Dendritic cell treated with granulocyte-macrophage colony-stimulating factor and Interleukin-4, amounts not matched to agents 40 ng/mL and 50 ng/mL, for 4 days (primary cell): ENCODE data around the gene MLST8.

ENCODE experiments used
- H3K27ac Mint-ChIP-seq: one replicate; pipeline ENCODE4 v1.8.0; 2022; ENCODE audit warnings: mild to moderate bottlenecking, mixed read lengths
- H3K27me3 Mint-ChIP-seq: one replicate; pipeline ENCODE4 v1.8.0; 2022; ENCODE audit warnings: mild to moderate bottlenecking, mixed read lengths
- H3K36me3 Mint-ChIP-seq: one replicate; pipeline ENCODE4 v1.8.0; 2022; ENCODE audit warnings: low read depth, mixed read lengths
- H3K4me1 Mint-ChIP-seq: one replicate; pipeline ENCODE4 v1.8.0; 2022; ENCODE audit warnings: low read depth, mixed read lengths
- H3K4me3 Mint-ChIP-seq: one replicate; pipeline ENCODE4 v1.8.0; 2022; ENCODE audit warnings: mild to moderate bottlenecking, moderate library complexity, mixed read lengths
- H3K9me3 Mint-ChIP-seq: one replicate; pipeline ENCODE4 v1.8.0; 2022; ENCODE audit warnings: mixed read lengths
- intact Hi-C: fragments of 100-400 bp; cut with micrococcal nuclease; formaldehyde crosslinking; loops from one replicate; pipeline ENCODE4 v1.15.0; 2022

MLST8 gene

DNA sequence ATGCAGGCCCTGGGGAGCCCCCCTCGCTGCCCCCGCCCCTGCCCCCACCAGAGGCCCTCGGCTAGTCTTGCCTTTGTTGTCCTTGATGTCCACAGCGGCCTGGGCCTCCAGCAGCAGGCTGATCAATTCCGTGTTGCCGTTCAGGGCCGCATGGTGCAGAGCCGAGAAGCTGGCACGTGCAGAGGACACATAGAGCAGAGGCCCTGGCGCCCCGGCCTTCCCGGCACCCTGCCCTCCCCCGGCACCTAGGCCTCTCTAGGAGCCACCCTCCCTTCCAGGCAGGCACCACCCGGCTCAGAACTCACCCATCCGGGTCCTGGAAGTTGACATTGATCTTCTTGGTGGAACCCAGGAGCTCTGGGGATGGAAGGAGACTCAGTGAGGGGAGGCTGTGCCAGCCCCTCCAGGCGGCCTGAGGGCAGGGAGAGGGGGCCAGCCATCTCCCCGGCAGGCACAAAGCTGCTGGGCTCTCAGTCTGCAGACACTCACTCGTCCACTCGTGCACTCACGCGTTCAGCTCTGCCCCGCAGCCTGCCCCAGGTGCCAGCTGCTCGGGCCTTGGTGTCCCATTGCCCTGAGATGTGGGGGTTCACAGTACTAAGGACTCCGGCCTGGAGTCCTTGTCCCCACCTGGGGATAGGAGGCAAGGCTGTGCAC lies 15.1 kb upstream of the MLST8 start:
- Mint-ChIP-seq H3K27me3 (peaks cover 23% of the 10 kb centered on the region), H3K36me3 (no peaks in the 10 kb centered on the region), H3K4me1 (no peaks in the 10 kb centered on the region), H3K4me3 (no peak overlapping the region), H3K9me3 (no peaks in the 10 kb centered on the region), H3K27ac (no peak overlapping the region)
- intact Hi-C loops, result no loop called here

GRCh38 chr16:2190659-2191445 lies 14.4 kb upstream of the MLST8 start:
- intact Hi-C loops, result no loop called here
- H3K27ac Mint-ChIP-seq, result no peak overlapping the region
- H3K9me3 Mint-ChIP-seq, result no peaks in the 10 kb centered on the region
- no peak overlapping the region for H3K4me3 Mint-ChIP-seq
- no peaks in the 10 kb centered on the region for H3K36me3 Mint-ChIP-seq
- peaks cover 30% of the 10 kb centered on the region for H3K27me3 Mint-ChIP-seq
- H3K4me1 Mint-ChIP-seq, result no peaks in the 10 kb centered on the region

- Mint-ChIP-seq H3K4me1 (no peaks in the 10 kb centered on the region), H3K4me3 (no peak overlapping the region), H3K36me3 (no peaks in the 10 kb centered on the region), H3K27me3 (peaks cover 32% of the 10 kb centered on the region), H3K27ac (no peak overlapping the region), H3K9me3 (no peaks in the 10 kb centered on the region)
- intact Hi-C loops, result no loop called here
Observed at GRCh38 chr16:2191446-2191706, 13.9 kb upstream of the MLST8 start.

- Mint-ChIP-seq H3K4me1 (no peaks in the 10 kb centered on the region), H3K9me3 (no peaks in the 10 kb centered on the region), H3K27ac (no peak overlapping the region), H3K36me3 (no peaks in the 10 kb centered on the region), H3K27me3 (peaks cover 56% of the 10 kb centered on the region), H3K4me3 (no peak overlapping the region)
- intact Hi-C loops, result no loop called here
Observed at GRCh38 chr16:2194166-2194834, 11.0 kb upstream of the MLST8 start.

- no peaks in the 10 kb centered on the region for H3K36me3 Mint-ChIP-seq
- H3K4me1 Mint-ChIP-seq, result no peaks in the 10 kb centered on the region
- H3K27me3 Mint-ChIP-seq, result peaks cover 62% of the 10 kb centered on the region
- no peaks in the 10 kb centered on the region for H3K9me3 Mint-ChIP-seq
- intact Hi-C loops, result no loop called here
- H3K4me3 Mint-ChIP-seq, result no peak overlapping the region
- H3K27ac Mint-ChIP-seq, result no peak overlapping the region
Observed at GRCh38 chr16:2194852-2195321, 10.4 kb upstream of the MLST8 start.

GRCh38 chr16:2195322-2196161 lies 9.7 kb upstream of the MLST8 start:
- peaks cover 69% of the 10 kb centered on the region for H3K27me3 Mint-ChIP-seq
- H3K4me1 Mint-ChIP-seq, result no peaks in the 10 kb centered on the region
- intact Hi-C loops, result no loop called here
- peak overlapping the region; percentile 15 for H3K4me3 Mint-ChIP-seq
- H3K36me3 Mint-ChIP-seq, result no peaks in the 10 kb centered on the region
- no peak overlapping the region for H3K27ac Mint-ChIP-seq
- H3K9me3 Mint-ChIP-seq, result no peaks in the 10 kb centered on the region

- no peaks in the 10 kb centered on the region for H3K9me3 Mint-ChIP-seq
- H3K4me3 Mint-ChIP-seq, result peak within 1 kb of the TSS; percentile 68
- H3K4me1 Mint-ChIP-seq, result no peaks in the 10 kb centered on the region
- H3K27me3 Mint-ChIP-seq, result peaks cover 72% of the 10 kb centered on the region
- intact Hi-C loops, result no loop called here
- H3K36me3 Mint-ChIP-seq, result no peaks in the 10 kb centered on the region
- H3K27ac Mint-ChIP-seq, result no peak within 1 kb of the TSS
Observed at GRCh38 chr16:2196162-2196980, 8.9 kb upstream of the MLST8 start, which contains the start of gene CASKIN1. Gene CASKIN1 (minus strand): TSS chr16:2196605. CDS start chr16:2196432, 173 bp downstream.

DNA sequence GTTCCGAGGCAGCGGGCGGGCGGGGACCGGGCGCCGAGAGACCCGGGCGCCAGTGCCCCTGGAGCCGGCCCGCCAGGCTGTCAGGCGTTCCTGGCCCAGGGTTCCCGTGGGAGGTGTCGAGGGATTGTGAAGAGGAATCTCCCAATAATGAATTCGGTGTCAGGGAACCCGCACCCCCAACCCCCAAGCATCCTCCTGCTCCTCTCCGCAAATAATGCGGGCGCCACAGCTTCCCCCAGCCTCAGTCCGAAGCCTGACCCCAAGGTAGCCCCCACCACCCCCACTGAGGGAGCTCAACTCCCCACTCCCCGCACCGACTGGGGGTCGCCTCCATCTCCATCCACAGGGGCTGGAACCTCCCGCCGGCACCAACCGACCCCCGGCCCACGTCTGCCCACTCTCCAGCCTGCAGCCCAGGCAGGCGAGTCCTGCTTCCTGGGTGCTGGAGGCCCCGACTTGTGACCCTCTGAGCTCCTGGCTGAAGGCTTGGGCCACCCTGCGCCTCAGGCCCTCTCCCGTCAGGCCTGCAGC lies 8.2 kb upstream of the MLST8 start:
- no peaks in the 10 kb centered on the region for H3K9me3 Mint-ChIP-seq
- no peaks in the 10 kb centered on the region for H3K36me3 Mint-ChIP-seq
- H3K4me1 Mint-ChIP-seq, result no peaks in the 10 kb centered on the region
- peak overlapping the region; percentile 68 for H3K4me3 Mint-ChIP-seq
- H3K27ac Mint-ChIP-seq, result no peak overlapping the region
- peaks cover 79% of the 10 kb centered on the region for H3K27me3 Mint-ChIP-seq
- intact Hi-C loops, result no loop called here

- peaks cover 79% of the 10 kb centered on the region for H3K27me3 Mint-ChIP-seq
- intact Hi-C loops, result no loop called here
- H3K4me3 Mint-ChIP-seq, result no peak overlapping the region
- no peaks in the 10 kb centered on the region for H3K4me1 Mint-ChIP-seq
- H3K27ac Mint-ChIP-seq, result no peak overlapping the region
- H3K9me3 Mint-ChIP-seq, result no peaks in the 10 kb centered on the region
- no peaks in the 10 kb centered on the region for H3K36me3 Mint-ChIP-seq
Observed at GRCh38 chr16:2197765-2198164, 7.5 kb upstream of the MLST8 start.

DNA sequence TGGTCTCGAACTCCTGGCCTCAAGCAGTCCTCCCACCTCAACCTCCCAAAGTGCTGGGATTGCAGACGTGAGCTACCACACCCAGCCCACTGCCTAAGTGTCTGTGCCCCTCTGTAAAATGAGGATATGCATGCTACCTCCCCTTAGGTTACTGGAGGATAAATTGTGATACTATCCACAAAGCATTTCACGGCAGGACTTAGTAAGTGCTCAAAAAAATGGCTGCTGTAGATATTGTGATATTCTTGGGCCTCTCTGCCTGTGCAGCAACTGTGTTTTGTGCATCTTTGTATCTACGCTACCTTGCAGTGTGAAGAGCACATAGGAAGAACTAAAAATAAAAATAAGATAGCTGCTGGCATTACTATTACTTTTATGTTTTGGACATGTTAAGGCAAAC lies 7.0 kb upstream of the MLST8 start:
- H3K4me3 Mint-ChIP-seq, result no peak overlapping the region
- peaks cover 1% of the 10 kb centered on the region for H3K4me1 Mint-ChIP-seq
- H3K36me3 Mint-ChIP-seq, result no peaks in the 10 kb centered on the region
- no peaks in the 10 kb centered on the region for H3K9me3 Mint-ChIP-seq
- H3K27ac Mint-ChIP-seq, result no peak overlapping the region
- intact Hi-C loops, result no loop called here
- H3K27me3 Mint-ChIP-seq, result peaks cover 80% of the 10 kb centered on the region

GRCh38 chr16:2199095-2199494 lies 6.2 kb upstream of the MLST8 start:
- Mint-ChIP-seq H3K4me1 (peaks cover 9% of the 10 kb centered on the region), H3K36me3 (no peaks in the 10 kb centered on the region), H3K9me3 (no peaks in the 10 kb centered on the region), H3K27ac (no peak overlapping the region), H3K4me3 (no peak overlapping the region), H3K27me3 (peaks cover 75% of the 10 kb centered on the region)
- intact Hi-C loops, result no loop called here

- H3K4me3 Mint-ChIP-seq, result no peak overlapping the region
- H3K9me3 Mint-ChIP-seq, result no peaks in the 10 kb centered on the region
- peaks cover 69% of the 10 kb centered on the region for H3K27me3 Mint-ChIP-seq
- H3K36me3 Mint-ChIP-seq, result no peaks in the 10 kb centered on the region
- no peak overlapping the region for H3K27ac Mint-ChIP-seq
- H3K4me1 Mint-ChIP-seq, result peaks cover 15% of the 10 kb centered on the region
- intact Hi-C loops, result no loop called here
Observed at GRCh38 chr16:2199621-2200139, 5.6 kb upstream of the MLST8 start.

DNA sequence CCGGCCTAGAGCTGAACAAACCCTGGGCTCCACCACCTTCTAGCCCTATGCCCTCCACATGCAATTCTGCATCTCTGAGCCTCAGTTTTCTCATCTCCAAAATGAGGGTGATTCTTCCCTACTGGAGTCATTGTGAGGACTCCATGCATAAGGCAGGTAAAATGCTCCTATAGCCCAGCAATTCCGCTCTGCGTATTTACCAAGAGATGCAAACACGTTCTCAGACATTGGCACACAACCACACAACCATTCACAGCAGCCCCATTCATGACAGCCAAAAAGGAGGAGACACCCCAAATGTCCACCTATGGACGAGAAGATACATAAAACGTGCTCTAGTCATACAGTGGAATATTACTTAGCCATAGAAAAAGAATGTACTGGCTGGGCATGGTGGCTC lies 4.9 kb upstream of the MLST8 start:
- Mint-ChIP-seq H3K9me3 (no peaks in the 10 kb centered on the region), H3K4me3 (no peak overlapping the region), H3K27ac (no peak overlapping the region), H3K36me3 (no peaks in the 10 kb centered on the region), H3K4me1 (peaks cover 17% of the 10 kb centered on the region), H3K27me3 (peaks cover 63% of the 10 kb centered on the region)
- intact Hi-C loops, result no loop called here
